Prostate gland (tissue), 2 donors: Measurements from ENCODE around the gene ADGRD1. TPM values are rescaled to one million over a fixed set of nuclear protein-coding genes. Genes with fewer than 3 reads are reported as not detected.

Source experiments
- DNase-seq: peaks from one replicate; pipeline ENCODE4 v3.0.0-alpha.2; 2019; ENCODE audit warnings: low spot score
- H3K27ac ChIP-seq, 2 donors: fragments of 200-600 bp; sonication (generic); 2 replicates each; pipeline ENCODE4 v1.5.1; 2017 to 2019
- H3K27me3 ChIP-seq: fragments of 200-600 bp; sonication (generic); replicated peaks from 2 replicates; pipeline ENCODE4 v1.5.1; 2019; ENCODE audit not compliant: insufficient read depth
- H3K36me3 ChIP-seq, 2 donors: fragments of 200-600 bp; sonication (generic); 1 replicate in 1 of 2; 2 replicates in 1 of 2; pipeline versions ENCODE4 v1.5.1 to v1.8.1; 2017 to 2019
- H3K4me1 ChIP-seq: fragments of 200-600 bp; sonication (generic); replicated peaks from 2 replicates; pipeline ENCODE4 v1.5.1; 2019
- H3K4me3 ChIP-seq, 2 donors: fragments of 200-600 bp; sonication (generic); 2 replicates each; pipeline ENCODE4 v1.5.1; 2017 to 2019
- H3K9me3 ChIP-seq: fragments of 200-600 bp; sonication (generic); 2 replicates; pipeline ENCODE4 v1.5.1; 2017
- POLR2A ChIP-seq: fragments of 450-650 bp; IDR thresholded peaks from one replicate; pipeline ENCODE4 v1.6.1; 2016; ENCODE audit warnings: antibody characterized with exemption, mild to moderate bottlenecking
- POLR2AphosphoS5 ChIP-seq: sonication (generic); formaldehyde crosslinking; IDR thresholded peaks from one replicate; pipeline ENCODE4 v1.6.1; 2017; ENCODE audit warnings: antibody characterized with exemption
- WGBS: methylation state at CpG from one replicate; pipeline ENCODE4 v1.1.5; 2018; 5-methylcytosine and 5-hydroxymethylcytosine counted together
- intact Hi-C: fragments of 100-400 bp; cut with DNase I; formaldehyde crosslinking; loops from one replicate; pipeline ENCODE4 v1.14.2; 2022
- total RNA-seq, 2 donors: library from RNA; depleted of rRNA; stranded (reverse); fragments of >200 nt; gene quantifications; one replicate each; pipeline ENCODE4 v1.1.0, GENCODE V29; 2016
- TF ChIP-seq, protein P1 (sequence below), 4 experiments: fragments of 200-600 bp in 2 of 4; fragments of 450-650 bp in 2 of 4; sonication (generic) in 2 of 4; IDR thresholded peaks; 1 replicate in 3 of 4; 2 replicates in 1 of 4; pipeline ENCODE4 v1.5.1; 2016 to 2019; ENCODE audit warnings: antibody characterized with exemption in 4 of 4, mild to moderate bottlenecking in 2 of 4, moderate library complexity in 2 of 4

ADGRD1 gene
- total RNA-seq, 2 donors from 2014 or later, result 4.3 to 20.9 TPM

- Histone ChIP-seq H3K4me1 (no peaks in the 10 kb centered on the region), H3K27me3 (no peaks in the 10 kb centered on the region), H3K9me3 (no peaks in the 10 kb centered on the region), H3K36me3 (no peaks in the 10 kb centered on the region), H3K27ac (no peak overlapping the region), H3K4me3 (no peak overlapping the region)
- no peak for DNase-seq
- TF ChIP-seq, protein P1, sequence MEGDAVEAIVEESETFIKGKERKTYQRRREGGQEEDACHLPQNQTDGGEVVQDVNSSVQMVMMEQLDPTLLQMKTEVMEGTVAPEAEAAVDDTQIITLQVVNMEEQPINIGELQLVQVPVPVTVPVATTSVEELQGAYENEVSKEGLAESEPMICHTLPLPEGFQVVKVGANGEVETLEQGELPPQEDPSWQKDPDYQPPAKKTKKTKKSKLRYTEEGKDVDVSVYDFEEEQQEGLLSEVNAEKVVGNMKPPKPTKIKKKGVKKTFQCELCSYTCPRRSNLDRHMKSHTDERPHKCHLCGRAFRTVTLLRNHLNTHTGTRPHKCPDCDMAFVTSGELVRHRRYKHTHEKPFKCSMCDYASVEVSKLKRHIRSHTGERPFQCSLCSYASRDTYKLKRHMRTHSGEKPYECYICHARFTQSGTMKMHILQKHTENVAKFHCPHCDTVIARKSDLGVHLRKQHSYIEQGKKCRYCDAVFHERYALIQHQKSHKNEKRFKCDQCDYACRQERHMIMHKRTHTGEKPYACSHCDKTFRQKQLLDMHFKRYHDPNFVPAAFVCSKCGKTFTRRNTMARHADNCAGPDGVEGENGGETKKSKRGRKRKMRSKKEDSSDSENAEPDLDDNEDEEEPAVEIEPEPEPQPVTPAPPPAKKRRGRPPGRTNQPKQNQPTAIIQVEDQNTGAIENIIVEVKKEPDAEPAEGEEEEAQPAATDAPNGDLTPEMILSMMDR (IDR thresholded peaks at IDR 0.05), result no peak
- TF ChIP-seq POLR2AphosphoS5 (no peak), POLR2A (no peak)
- intact Hi-C loops, result no loop called here
- WGBS, result 93% methylated on average over 7 of the region's 7 CpGs
Measured at GRCh38 chr12:130968611-130969010, 14.9 kb downstream of the ADGRD1 start.

GRCh38 chr12:130969223-130969622 is 15.5 kb downstream of the ADGRD1 start:
- H3K27me3 ChIP-seq, result no peaks in the 10 kb centered on the region
- no peaks in the 10 kb centered on the region for H3K36me3 ChIP-seq
- DNase-seq, result no peak
- H3K4me1 ChIP-seq, result no peaks in the 10 kb centered on the region
- H3K4me3 ChIP-seq, result no peak overlapping the region
- H3K27ac ChIP-seq, result no peak overlapping the region
- TF ChIP-seq, protein P1 (IDR thresholded peaks at IDR 0.05), result no peak
- TF ChIP-seq POLR2AphosphoS5 (no peak), POLR2A (no peak)
- H3K9me3 ChIP-seq, result no peaks in the 10 kb centered on the region
- 79% methylated on average over 7 of the region's 7 CpGs for WGBS
- intact Hi-C loops, result no loop called here

GRCh38 chr12:130970165-130970907 is 16.6 kb downstream of the ADGRD1 start:
- DNase-seq, result no peak
- H3K4me1 ChIP-seq, result no peaks in the 10 kb centered on the region
- TF ChIP-seq, protein P1 (IDR thresholded peaks at IDR 0.05), result no peak
- TF ChIP-seq POLR2AphosphoS5, result no peak
- no peak for TF ChIP-seq POLR2A
- intact Hi-C loops, result no loop called here
- 54% methylated on average over 15 of the region's 15 CpGs for WGBS
- no peak overlapping the region for H3K27ac ChIP-seq
- H3K9me3 ChIP-seq, result no peaks in the 10 kb centered on the region
- H3K27me3 ChIP-seq, result no peaks in the 10 kb centered on the region
- H3K4me3 ChIP-seq, result no peak overlapping the region
- no peaks in the 10 kb centered on the region for H3K36me3 ChIP-seq

DNA sequence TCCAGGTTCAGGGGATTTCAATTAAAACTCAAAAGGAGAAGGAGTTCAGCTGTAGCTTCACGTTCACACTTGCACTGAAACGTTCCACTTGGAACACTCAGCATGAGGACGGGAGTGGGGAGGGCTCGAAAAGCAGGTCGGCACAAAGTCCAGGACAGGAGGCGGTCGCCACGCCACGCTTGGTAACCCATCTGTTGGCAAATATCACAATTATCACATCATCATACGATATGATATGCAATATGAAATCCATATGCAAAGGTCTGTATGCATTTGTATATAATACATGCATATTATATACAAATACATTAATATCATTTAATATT is 17.2 kb downstream of the ADGRD1 start:
- no peak overlapping the region for H3K4me3 ChIP-seq
- H3K4me1 ChIP-seq, result no peaks in the 10 kb centered on the region
- H3K27ac ChIP-seq, result no peak overlapping the region
- H3K27me3 ChIP-seq, result no peaks in the 10 kb centered on the region
- H3K9me3 ChIP-seq, result no peaks in the 10 kb centered on the region
- 83% methylated on average over 10 of the region's 10 CpGs for WGBS
- intact Hi-C loops, result no loop called here
- TF ChIP-seq, protein P1 (IDR thresholded peaks at IDR 0.05), result no peak
- no peak for TF ChIP-seq POLR2A
- no peak for TF ChIP-seq POLR2AphosphoS5
- no peak for DNase-seq
- H3K36me3 ChIP-seq, result no peaks in the 10 kb centered on the region

- no peak for DNase-seq
- TF ChIP-seq POLR2A (no peak), POLR2AphosphoS5 (no peak)
- TF ChIP-seq, protein P1 (IDR thresholded peaks at IDR 0.05), result no peak
- no peak overlapping the region for H3K4me3 ChIP-seq
- H3K27ac ChIP-seq, result no peak overlapping the region
- no peaks in the 10 kb centered on the region for H3K27me3 ChIP-seq
- H3K36me3 ChIP-seq, result no peaks in the 10 kb centered on the region
- 56% methylated on average over 15 of the region's 15 CpGs for WGBS
- intact Hi-C loops, result no loop called here
- H3K4me1 ChIP-seq, result no peaks in the 10 kb centered on the region
- no peaks in the 10 kb centered on the region for H3K9me3 ChIP-seq
Measured at GRCh38 chr12:130971925-130972585, 18.3 kb downstream of the ADGRD1 start.
